ENCODE data around the gene NECAB3.
A peak's percentile ranks its signal among the peaks of the same experiment; 100 is the strongest.
"Not testable (repeated sequence)": the region's sequence is repeated elsewhere in the genome, so short reads cannot be mapped to it uniquely, and the experiment has no call there.

The NECAB3 gene

GRCh38 chr20:33648396-33649004, 25.7 kb downstream of the NECAB3 start:
- no peak for DNase-seq

GRCh38 chr20:33647603-33648395, 26.4 kb downstream of the NECAB3 start:
- peak in 1 of 2 donors; percentile 51 for DNase-seq

GRCh38 chr20:33646959-33647602, 27.1 kb downstream of the NECAB3 start:
- DNase-seq = not testable (repeated sequence)

- DNase-seq = no peak
These were observed 28.0 kb downstream of the NECAB3 start for GRCh38 chr20:33646191-33646590.

GRCh38 chr20:33645396-33645795, 28.8 kb downstream of the NECAB3 start:
- no peak for DNase-seq

- DNase-seq = no peak
These were observed 29.2 kb downstream of the NECAB3 start for GRCh38 chr20:33645072-33645358.

GRCh38 chr20:33644313-33645071, 29.7 kb downstream of the NECAB3 start:
- no peak for DNase-seq

GRCh38 chr20:33640287-33640686, 33.9 kb downstream of the NECAB3 start:
- DNase-seq = no peak

GRCh38 chr20:33636776-33637175, 37.5 kb downstream of the NECAB3 start:
- no peak for DNase-seq

GRCh38 chr20:33635341-33635740, 38.9 kb downstream of the NECAB3 start:
- DNase-seq = no peak

GRCh38 chr20:33631910-33632309, 42.3 kb downstream of the NECAB3 start:
- DNase-seq = not testable (repeated sequence)

- no peak for DNase-seq
These were observed 43.7 kb downstream of the NECAB3 start for GRCh38 chr20:33630507-33630906.

- DNase-seq = no peak
These were observed 44.2 kb downstream of the NECAB3 start for GRCh38 chr20:33629979-33630378.

GRCh38 chr20:33629533-33629932, 44.7 kb downstream of the NECAB3 start:
- DNase-seq = no peak

- DNase-seq = no peak
These were observed 46.5 kb downstream of the NECAB3 start for GRCh38 chr20:33627577-33628216.

- DNase-seq = no peak
These were observed 48.0 kb downstream of the NECAB3 start for GRCh38 chr20:33626190-33626589.

- DNase-seq = peak in 1 of 2 donors; percentile 44
These were observed 49.8 kb downstream of the NECAB3 start for GRCh38 chr20:33624399-33624798.

GRCh38 chr20:33622705-33623365, 51.4 kb downstream of the NECAB3 start:
- DNase-seq = no peak

- no peak for DNase-seq
These were observed 52.4 kb downstream of the NECAB3 start for GRCh38 chr20:33621717-33622400.

- DNase-seq = no peak
These were observed 62.2 kb downstream of the NECAB3 start for GRCh38 chr20:33612001-33612400.

GRCh38 chr20:33611106-33611505, 63.1 kb downstream of the NECAB3 start:
- no peak for DNase-seq

- DNase-seq = no peak
These were observed 64.7 kb downstream of the NECAB3 start for GRCh38 chr20:33609504-33609903.
